HG03039 (cell line): ENCODE data around the gene SLC44A4.
"Not testable (repeated sequence)": the region's sequence is repeated elsewhere in the genome, so short reads cannot be mapped to it uniquely, and the experiment has no call there.

Source experiments
- ATAC-seq: cut with Tn5 transposase; IDR thresholded peaks from one replicate; pipeline ENCODE4 v1.9.1; 2021; ENCODE audit warnings: mild to moderate bottlenecking, moderate library complexity; ENCODE audit not compliant: unreplicated experiment

Gene SLC44A4

DNA sequence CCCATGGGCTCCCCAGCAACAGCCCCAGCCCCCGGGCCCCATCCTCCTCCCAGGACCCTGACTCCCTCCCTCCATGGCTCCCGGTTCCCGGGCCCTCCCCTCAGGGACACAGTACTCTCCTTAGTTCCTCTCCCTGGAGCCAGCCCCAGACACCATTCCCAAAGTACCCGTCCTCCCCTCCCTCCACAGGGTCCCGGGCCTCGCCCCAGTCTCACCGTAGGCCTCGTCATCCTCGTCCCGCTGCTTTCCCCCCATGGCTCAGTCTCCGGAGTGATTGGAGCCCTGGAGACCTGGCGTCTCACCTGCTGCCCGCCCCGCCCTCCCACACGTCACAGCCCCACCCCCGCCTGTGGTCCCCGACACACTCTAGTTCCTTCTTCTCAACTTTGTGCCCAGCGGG lies at the start of gene SLC44A4:
TSS of gene SLC44A4 (minus strand) at position 272 of the 400 bp plus-strand sequence. CDS start at position 255, 17 bp downstream.
- no peak for ATAC-seq

DNA sequence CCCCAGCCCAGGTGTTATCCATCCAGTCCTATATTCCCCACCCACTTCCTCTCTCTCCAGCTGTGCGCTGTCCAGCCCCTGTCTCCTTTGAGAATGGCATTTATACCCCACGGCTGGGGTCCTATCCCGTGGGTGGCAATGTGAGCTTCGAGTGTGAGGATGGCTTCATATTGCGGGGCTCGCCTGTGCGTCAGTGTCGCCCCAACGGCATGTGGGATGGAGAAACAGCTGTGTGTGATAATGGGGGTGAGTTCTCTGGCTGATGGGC lies 49.8 kb upstream of the SLC44A4 start:
- ATAC-seq: no peak

DNA sequence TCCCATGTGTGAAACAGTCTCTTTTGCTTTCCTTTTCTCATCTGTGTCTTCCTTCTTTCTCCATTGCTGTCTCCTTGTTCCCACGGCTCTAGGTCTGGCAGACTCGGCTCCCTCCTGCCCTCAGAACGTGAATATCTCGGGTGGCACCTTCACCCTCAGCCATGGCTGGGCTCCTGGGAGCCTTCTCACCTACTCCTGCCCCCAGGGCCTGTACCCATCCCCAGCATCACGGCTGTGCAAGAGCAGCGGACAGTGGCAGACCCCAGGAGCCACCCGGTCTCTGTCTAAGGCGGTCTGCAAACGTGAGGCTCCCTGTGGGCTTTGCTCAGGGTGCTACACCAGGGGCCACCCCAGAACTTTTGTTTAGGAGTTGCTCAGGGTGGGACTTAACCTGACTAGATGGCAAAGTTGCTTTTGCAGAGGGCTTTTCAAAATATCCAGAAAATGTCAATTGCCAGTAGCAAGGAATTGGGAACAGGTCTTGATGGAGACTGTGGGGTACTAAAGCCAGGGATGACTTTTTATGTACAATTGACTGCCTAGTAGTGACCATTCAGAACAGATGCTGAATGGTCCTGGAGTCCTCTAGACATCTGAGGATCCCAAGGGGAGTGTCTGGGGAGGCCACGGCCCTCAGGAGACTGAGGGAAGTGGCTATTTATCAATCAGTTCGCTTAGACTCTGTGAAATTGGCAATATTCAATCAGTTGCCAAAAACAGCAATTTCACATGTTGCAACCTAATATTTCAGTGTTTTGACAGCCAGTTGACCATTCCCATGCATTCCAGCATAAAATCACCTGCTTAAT lies 49.3 kb upstream of the SLC44A4 start:
- no peak for ATAC-seq

DNA sequence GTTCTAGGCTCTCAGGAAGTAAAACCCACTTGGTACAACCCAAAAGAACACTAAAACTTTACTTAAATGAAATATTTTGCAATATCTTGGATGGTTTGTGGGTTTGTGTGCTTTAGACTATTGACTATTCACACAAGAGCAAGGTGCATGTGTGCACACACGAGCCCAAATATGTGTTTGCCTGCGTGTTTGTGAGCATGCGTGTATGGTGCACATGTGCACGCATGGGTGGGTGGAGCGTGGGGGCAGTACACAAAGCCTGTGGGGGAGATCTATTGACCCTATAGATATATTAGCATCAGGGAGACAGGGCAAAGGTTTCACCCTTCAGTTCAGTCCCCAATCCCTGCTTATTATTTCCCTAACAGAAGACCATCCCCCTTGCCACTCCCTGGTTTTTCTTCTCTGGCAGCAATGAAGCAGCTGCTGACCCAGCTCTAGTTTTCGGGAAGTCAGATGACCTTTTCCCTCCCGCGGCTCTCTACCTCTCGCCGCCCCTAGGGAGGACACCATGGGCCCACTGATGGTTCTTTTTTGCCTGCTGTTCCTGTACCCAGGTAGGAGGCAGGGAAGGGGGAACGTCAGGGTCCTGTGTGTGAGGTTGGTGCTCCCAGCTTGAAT lies 48.6 kb upstream of the SLC44A4 start, which contains the start of gene C2:
TSS of gene C2 (plus strand) at position 476 of the 621 bp plus-strand sequence. CDS start at position 512, 36 bp downstream.
- no peak for ATAC-seq

DNA sequence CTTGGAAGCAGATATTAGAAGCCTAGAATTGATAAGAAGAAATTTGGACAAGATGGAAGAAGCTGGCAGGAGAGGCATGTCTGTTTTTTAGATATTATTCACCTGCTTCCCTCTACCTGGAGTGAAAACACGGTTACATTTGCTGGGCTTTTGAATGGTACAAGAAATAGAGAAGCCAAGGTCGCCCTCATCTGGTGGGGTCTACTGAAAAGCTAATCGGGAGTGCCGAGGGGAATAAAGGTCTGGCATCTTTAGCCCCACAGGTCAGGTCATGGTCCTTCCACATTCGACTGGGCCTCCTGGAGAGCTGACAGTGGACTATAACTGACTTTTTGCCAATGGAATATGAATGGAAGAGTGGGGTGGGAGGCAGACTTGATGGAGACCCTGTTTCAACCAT lies 44.1 kb upstream of the SLC44A4 start:
- no peak for ATAC-seq

DNA sequence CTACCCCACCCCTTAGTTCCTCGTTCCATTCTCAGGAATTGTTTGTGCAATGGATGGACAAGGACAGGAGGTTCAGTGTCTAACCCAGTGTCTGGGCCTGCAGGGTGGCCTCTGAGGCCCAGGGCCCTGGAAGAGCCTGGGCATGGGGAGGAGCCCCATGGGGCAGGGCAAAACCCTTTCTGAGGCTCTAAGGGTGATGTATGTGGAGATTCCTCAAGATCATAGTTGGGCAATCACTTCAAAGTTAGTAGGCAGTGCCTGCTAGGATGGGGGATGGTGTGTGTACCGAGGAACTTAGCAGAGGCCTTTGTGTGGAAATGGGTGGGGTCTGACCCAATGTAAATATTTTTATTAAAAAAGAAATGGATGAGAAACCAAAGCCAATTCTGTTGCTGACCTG lies 42.0 kb upstream of the SLC44A4 start:
- ATAC-seq: no peak

DNA sequence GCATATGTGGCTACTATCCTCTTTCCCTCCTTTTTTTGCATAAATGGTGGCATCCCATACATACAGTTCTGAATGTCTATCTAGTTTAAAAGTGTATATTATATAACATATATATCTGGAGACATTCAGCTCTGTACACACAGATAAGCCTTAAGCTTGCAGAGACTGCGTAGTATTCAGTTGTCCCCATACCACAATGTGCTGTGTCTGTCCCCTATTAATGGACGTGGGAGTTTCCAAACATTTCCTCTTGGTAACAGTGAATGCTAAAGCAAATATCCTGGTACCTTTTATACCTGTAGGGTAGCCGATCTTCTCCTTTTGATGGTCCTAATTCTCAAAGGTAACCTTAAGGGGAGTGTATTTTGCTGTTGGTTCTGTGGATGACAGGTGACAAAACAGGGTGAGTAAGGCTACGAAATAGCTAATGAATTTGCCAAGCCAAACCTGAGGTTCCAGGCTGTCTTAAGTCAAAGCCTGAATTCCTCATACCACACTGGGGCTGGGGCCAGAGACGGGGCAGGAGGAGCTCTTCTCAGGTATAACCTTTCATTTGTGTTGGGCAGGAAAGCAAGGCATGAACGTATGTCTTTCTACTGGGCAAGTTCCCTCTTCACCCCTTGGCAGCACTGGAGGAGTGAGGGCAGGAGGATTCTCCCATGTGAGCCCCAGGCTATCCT lies 41.0 kb upstream of the SLC44A4 start:
- ATAC-seq: no peak

DNA sequence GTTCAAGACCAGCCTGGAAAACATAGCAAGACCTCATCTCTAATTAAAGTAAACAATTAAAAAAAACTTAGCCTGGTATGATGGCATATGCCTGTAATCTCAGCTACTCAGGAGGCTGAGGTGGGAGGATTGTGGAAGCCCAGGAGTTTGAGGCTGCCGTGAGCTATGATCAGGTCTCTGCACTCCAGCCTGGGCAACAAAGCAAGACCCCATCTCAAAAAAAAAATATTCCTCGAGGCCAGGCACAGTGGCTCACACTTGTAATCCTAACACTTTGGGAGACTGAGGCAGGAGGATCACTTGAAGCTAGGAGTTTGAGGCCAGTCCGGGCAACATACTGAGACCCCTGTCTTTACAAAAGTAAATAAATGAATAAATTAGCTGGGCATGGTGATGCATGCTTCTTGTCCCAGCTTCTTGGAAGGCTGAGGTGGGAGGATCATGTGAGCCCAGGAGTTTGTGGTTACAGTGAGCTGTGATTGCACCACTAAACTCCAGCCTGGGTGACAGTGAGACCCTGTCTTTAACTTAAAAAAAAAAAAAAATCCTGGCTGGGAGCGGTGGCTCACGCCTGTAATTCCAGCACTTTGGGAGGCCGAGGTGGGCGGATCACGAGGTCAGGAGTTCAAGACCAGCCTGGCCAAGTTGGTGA lies 39.4 kb upstream of the SLC44A4 start:
- no peak for ATAC-seq

DNA sequence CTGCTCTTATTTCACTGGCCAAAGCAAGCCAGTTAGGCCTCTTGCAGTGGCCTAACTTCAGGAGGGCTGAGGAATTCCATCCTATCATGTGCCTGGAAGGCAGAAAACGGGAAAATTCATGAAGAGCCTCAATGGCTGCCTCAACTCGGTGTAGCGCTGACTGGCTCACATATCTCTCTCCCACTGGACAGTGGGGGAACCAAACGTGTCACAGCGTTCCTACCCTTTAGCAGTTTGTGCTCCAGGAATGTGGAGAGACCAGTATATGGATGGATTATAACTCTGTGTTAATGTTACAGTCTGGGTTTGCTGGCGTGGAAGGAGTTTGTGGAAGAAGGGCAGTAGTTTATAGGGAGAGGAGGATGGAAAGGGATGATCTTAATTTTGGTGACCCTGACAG lies 37.0 kb upstream of the SLC44A4 start:
- no peak for ATAC-seq

DNA sequence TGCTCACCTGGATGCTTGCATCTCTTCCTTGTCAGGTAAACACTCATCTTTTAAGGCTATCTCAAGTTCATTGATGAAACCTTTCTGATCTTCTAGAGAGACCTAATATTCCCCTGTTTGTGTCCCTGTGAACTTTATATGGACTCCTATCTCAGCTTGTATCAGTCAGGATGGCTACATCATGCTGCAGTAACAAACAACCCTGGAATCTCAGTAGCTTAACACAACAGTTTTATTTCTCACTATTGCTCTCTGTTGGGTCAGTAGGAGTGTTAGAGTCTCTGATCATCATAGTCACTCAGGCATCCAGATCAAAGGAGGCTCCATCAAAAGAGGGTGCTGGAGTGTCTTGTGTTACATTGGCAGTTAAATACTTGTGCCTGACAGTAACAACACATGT lies 36.6 kb upstream of the SLC44A4 start:
- ATAC-seq: no peak

DNA sequence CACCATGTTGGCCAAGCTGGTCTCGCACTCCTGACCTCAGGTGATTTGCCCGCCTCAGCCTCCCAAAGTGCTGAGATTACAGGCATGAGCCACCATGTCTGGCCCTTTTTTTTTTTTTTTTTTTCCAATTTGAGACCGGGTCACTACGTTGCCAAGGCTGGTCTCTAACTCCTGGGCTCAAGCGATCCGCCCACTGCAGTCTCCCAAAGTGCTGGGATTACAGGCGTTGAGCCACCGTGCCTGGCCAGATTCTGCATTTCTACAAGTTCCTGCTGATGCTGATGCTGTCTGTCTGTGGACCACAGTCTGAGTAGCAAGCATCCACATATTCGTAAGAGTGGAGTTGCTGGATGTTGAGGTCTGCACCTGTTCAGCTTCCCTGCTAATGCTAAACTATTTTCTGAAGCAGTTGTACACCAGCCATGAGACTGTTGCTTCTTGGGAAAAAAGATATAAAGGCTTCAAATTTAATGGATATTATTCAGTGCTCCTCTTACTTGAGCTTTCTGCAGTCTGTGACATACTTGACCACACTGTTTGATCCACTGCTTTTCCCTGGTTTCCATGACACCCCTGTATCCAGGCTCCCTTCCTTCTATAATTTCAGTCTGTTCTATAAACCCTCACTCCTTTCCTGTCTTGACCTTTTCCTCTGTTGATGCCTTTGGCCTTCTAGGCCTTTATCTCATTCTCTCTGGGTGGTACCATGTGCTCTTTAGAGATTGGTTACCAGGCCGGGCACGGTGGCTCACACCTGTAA lies 33.2 kb upstream of the SLC44A4 start:
- no peak for ATAC-seq

DNA sequence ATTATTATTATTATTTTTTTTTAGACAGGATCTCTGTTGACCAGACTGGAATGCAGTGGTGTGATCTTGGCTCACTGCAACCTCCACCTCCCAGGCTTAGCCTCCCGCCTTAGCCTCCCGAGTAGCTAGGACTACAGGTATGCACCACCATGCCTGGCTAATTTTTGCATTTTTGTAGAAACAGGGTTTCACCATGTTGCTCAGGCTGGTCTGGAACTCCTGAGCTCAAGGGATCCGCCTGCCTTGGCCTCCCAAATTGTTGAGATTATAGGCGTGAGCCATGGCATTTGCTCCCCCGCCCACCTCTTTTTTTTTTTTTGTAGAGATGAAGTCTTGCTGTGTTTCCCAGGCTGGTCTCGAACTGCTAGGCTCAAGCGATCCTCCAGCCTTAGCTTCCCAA lies 30.5 kb upstream of the SLC44A4 start:
- ATAC-seq: not testable (repeated sequence)

DNA sequence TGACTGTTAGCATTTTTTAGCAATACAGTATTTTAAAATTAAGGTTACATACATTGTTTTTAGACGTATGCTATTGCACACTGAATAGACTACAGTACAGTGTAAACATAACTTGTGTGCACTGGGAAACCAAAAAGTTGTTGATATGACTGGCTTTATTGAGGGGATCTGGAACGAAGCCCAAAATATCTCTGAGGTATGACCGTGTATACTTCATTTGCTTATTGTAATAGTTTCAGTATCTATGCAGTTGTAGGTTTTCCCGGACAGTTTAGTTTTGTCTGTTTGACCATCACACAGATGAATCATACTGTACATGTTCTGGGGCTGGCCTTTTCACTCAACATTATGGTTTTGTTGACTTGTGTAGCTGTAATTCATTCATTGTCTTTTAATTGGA lies 30.0 kb upstream of the SLC44A4 start:
- peak; percentile 59 for ATAC-seq

DNA sequence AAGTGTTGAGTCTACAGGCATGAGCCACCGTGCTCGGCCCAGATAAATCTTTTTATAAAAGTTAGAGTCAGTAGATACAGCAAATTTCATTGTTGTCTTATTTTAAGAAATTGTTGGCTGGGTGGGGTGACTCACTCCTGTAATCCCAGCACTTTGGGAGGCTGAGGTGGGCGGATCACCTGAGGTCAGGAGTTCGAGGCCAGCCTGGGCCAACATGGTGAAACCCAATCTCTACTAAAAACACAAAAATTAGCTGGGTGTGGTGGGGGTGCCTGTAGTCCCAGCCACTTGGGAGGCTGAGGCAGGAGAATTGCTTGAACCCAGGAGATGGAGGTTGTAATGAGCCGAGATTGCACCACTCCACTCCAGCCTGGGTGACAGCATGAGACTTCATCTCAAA lies 29.5 kb upstream of the SLC44A4 start:
- not testable (repeated sequence) for ATAC-seq

DNA sequence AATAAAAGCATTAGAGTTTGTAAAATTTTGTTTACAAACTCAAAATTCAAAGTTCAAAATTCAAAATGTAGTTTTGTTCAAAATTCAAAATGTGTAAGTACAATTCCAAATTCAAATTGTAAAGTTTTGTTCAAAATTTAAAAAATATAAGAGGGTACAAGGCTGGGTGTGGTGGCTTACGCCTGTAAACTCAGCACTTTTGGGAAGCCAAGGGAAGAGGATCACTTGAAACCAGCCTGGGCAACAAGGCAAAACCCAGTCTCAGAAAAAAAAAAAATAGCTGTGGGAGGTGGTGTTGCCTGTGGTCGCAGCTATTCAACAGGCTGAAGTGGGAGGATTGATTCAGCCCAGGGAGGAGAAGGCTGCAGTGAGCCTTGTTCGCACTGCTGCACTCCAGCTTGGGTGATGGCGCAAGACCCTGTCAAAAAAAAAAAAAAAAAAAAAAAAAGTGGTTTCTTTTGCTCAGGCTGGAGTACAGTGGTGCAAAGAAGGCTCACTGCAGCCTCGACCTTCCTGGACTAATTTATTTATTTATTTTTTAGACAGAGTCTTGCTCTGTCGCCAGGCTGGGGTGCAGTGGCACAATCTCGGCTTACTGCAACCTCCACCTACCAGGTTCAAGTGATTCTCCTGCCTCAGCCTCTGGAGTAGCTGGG lies 28.5 kb upstream of the SLC44A4 start:
- no peak for ATAC-seq

DNA sequence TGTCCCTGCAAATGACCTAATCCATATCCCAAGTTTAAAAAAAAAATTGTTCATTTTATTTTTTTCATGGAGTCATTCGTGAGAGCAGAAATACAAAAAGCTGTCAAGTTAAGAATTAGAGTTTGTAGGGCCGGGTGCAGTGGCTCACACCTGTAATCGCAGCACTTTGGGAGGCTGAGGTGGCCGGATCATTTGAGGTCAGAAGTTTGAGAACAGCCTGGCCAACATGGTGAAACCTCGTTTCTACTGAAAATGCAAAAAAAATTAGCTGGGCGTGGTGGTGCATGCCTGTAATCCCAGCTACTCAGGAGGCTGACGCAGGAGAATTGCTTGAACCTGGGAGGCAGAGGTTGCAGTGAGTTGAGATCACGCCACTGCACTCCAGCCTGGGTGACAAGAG lies 27.9 kb upstream of the SLC44A4 start:
- not testable (repeated sequence) for ATAC-seq

DNA sequence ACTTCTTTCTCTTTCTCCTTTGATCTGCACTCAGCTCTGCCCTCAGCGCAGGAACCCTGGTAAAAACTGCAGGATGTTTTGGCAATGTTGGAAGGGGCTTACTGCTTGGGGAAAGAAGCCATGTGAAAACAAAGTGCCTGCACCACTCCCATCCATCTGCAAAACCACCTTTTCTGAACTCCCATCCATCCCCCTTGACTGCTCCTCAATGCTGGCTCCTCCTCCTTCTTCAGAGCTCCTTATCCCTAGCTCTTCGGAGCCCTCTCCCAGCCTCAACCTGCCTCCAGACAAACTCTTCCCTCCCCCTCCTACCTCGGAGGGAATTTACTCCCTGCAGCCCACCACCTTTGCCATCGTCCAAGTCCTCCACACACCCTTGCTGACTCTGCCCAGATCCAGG lies 27.3 kb upstream of the SLC44A4 start:
- ATAC-seq: no peak

DNA sequence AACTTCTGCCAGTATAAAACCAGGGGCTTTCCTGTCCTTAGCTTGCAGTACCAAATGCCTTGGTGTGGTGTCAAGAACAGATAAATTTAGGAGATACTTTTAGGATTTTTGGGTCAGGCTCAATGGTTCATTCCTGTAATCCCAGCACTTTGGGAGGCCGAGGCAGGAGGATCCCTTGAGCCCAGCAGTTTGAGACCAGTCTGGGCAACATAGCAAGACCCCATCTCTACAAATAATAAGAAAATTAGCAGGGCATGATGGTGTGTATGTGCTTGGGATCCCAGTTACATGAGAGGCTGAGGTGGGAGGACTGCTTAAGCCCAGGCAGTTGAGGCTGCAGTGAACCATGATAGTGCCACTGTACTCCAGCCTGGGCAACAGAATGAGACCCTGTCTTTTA lies 26.2 kb upstream of the SLC44A4 start:
- ATAC-seq: no peak

DNA sequence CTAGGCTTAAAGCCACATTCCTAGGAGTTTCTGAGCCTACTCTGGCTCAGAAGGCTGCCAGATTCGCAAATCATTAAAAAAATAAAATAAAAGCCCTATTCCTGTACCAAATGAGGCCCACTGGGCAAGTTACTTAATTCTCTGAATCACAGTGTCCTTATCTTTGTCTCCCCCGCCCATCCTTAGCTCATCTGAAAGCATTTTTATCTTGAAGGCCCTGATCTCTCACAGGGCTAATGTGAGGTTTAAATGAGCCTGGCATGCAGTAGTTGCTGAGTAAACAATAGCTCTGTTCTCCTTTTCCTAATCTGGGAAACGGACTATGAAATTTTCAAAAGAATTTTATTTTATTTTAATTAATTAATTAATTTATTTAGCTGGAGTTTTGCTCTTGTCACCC lies 25.2 kb upstream of the SLC44A4 start:
- no peak for ATAC-seq

DNA sequence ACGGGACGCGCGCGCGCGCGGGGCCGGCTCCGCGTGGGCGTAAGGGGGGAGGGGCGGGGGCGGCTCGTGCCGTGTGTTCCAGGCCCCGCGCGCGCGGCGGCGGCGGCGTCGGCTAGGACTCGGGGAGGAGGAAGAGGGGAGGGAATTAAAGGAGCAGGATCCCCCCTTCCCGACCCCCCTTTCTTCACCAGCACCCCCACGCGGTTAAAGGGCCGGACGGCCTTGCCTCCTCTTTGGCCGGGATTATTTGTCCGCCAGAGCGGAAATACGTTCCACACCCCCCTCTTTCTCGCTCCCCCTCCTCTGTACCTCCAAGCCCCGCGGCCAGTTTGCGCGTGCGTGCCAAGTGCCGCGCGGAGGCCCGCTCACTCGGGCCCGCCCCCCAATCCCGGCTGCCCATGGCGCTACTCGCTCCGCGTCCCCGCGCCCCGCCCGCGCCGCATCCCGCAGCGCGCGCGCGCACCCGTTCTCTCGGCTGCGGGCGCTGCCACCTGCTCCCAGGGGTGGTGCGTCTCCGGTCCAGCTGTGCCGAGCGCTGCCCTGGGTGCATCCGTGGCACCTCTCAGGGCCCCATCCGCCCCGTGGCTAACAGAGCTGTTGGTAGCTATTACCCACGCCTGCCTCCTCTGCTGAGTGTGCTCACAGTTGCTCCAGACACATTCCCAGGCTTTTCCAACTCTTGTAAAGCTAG lies 23.3 kb upstream of the SLC44A4 start, which contains the start of gene ZBTB12:
TSS of gene ZBTB12 (minus strand) at position 134 of the 691 bp plus-strand sequence. CDS start 781 bp downstream, outside the sequence.
- ATAC-seq: peak; percentile 45
